PC-9 (cell line): Measurements from ENCODE around the gene CD38. TPM values are rescaled to one million over a fixed set of nuclear protein-coding genes. Genes with fewer than 3 reads are reported as not detected.

Experiments
- BruUV-seq: library from RNA; stranded (reverse); fragments of 400-500 nt; replicated peaks from 2 replicates; lab custom pipeline; 2021; lab: Mats Ljungman, UMichigan
- CTCF ChIA-PET: fragments of 300-600 bp; sonication (Branson Sonifier 250); formaldehyde crosslinking; loops from one replicate; lab custom pipeline; 2022; ENCODE audit warnings: antibody characterized with exemption; lab: Charles Lee
- POLR2A ChIA-PET: fragments of 300-600 bp; sonication (Branson Sonifier 250); formaldehyde crosslinking; loops from one replicate; lab custom pipeline; 2022; ENCODE audit warnings: antibody characterized with exemption; ENCODE audit not compliant: unreplicated experiment; lab: Charles Lee
- DNase-seq, 2 experiments: peaks; one replicate each; pipeline versions ENCODE4 v3.0.0 to v3.0.0-alpha.2; 2015 to 2022; ENCODE audit warnings: mixed read lengths in 1 of 2
- H2AFZ ChIP-seq: fragments of 200-600 bp; sonication (generic); 2 replicates; pipeline ENCODE4 v1.8.1; 2017; ENCODE audit warnings: antibody characterized with exemption
- H3F3A ChIP-seq: fragments of 200-600 bp; sonication (generic); 2 replicates; pipeline ENCODE4 v1.8.1; 2017; ENCODE audit warnings: antibody characterized with exemption, mild to moderate bottlenecking, low read depth; ENCODE audit not compliant: insufficient read depth
- H3K27ac ChIP-seq: fragments of 200-600 bp; sonication (generic); 2 replicates; pipeline ENCODE4 v1.6.1; 2016; ENCODE audit warnings: mixed run types
- H3K27me3 ChIP-seq: fragments of 200-600 bp; sonication (generic); 2 replicates; pipeline ENCODE4 v1.6.1; 2016; ENCODE audit warnings: low read depth, mixed run types; ENCODE audit not compliant: insufficient read depth
- H3K36me3 ChIP-seq: fragments of 200-600 bp; sonication (generic); 2 replicates; pipeline ENCODE4 v1.6.1; 2016; ENCODE audit warnings: low read depth, mixed run types
- H3K4me1 ChIP-seq: fragments of 200-600 bp; sonication (generic); replicated peaks from 2 replicates; pipeline ENCODE4 v1.6.1; 2016; ENCODE audit warnings: mixed run types; ENCODE audit not compliant: insufficient read depth
- H3K4me2 ChIP-seq: fragments of 200-600 bp; sonication (generic); 2 replicates; pipeline ENCODE4 v1.6.1; 2017; ENCODE audit warnings: mixed run types
- H3K4me3 ChIP-seq: fragments of 200-600 bp; sonication (generic); 2 replicates; pipeline ENCODE4 v1.6.1; 2016; ENCODE audit warnings: mixed run types
- H3K79me2 ChIP-seq: fragments of 200-600 bp; sonication (generic); 2 replicates; pipeline ENCODE4 v1.6.1; 2017; ENCODE audit warnings: low read depth, mixed run types
- H3K9me2 ChIP-seq: fragments of 200-600 bp; sonication (generic); 2 replicates; pipeline ENCODE4 v1.8.1; 2017; ENCODE audit warnings: mild to moderate bottlenecking; ENCODE audit not compliant: insufficient read depth
- H3K9me3 ChIP-seq: fragments of 200-600 bp; sonication (generic); 2 replicates; pipeline ENCODE4 v1.8.1; 2016; ENCODE audit warnings: low read depth; ENCODE audit not compliant: insufficient read depth
- H4K20me1 ChIP-seq: fragments of 200-600 bp; sonication (generic); 2 replicates; pipeline ENCODE4 v1.8.1; 2017; ENCODE audit not compliant: insufficient read depth
- EZH2 ChIP-seq: fragments of 200-600 bp; sonication (generic); IDR thresholded peaks from 2 replicates; pipeline ENCODE4 v1.8.0; 2017; ENCODE audit warnings: antibody characterized with exemption, low read depth
- intact Hi-C: fragments of 100-400 bp; cut with micrococcal nuclease; formaldehyde crosslinking; loops from one replicate; pipeline ENCODE4 v1.10.0; 2022; ENCODE audit not compliant: unreplicated experiment
- total RNA-seq: library from RNA; stranded (reverse); gene quantifications from 2 replicates; pipeline ENCODE4 v1.2.3, GENCODE V29; 2021
- TF ChIP-seq, protein P1 (sequence below): fragments of 200-600 bp; sonication (generic); conservative IDR thresholded peaks from 2 replicates; pipeline ENCODE4 v1.6.1; 2017; ENCODE audit warnings: mixed run types, antibody characterized with exemption, mild to moderate bottlenecking, moderate library complexity

Gene CD38
- total RNA-seq, 1 experiment from 2014 or later = 0.90 TPM

- intact Hi-C loops = loop anchor here (1.0 to 5.0 kb wide), 7 partner anchors 24 to 403 kb away; partner anchors contain the start of gene FGFBP1
- Histone ChIP-seq H3K27me3 (no peaks in the 10 kb centered on the region), H3K27ac (no peak overlapping the region), H3K4me3 (no peak overlapping the region), H3K9me3 (no peaks in the 10 kb centered on the region), H3K4me2 (no peak overlapping the region), H4K20me1 (no peaks in the 10 kb centered on the region), H3K9me2 (no peaks in the 10 kb centered on the region), H3K4me1 (no peaks in the 10 kb centered on the region), H3F3A (no peaks in the 10 kb centered on the region), H3K36me3 (no peaks in the 10 kb centered on the region), H3K79me2 (no peaks in the 10 kb centered on the region), H2AFZ (no peak overlapping the region)
- no peak for DNase-seq
- BruUV-seq = no TSS peak
- POLR2A ChIA-PET = no interaction called here
- CTCF ChIA-PET = interaction anchor here (1.1 to 2.6 kb wide), 5 partner anchors 24 to 120 kb away, joined by 3 to 30 read pairs (median 12); no protein-coding TSS in a partner anchor
- no peak for TF ChIP-seq EZH2
- TF ChIP-seq, protein P1, sequence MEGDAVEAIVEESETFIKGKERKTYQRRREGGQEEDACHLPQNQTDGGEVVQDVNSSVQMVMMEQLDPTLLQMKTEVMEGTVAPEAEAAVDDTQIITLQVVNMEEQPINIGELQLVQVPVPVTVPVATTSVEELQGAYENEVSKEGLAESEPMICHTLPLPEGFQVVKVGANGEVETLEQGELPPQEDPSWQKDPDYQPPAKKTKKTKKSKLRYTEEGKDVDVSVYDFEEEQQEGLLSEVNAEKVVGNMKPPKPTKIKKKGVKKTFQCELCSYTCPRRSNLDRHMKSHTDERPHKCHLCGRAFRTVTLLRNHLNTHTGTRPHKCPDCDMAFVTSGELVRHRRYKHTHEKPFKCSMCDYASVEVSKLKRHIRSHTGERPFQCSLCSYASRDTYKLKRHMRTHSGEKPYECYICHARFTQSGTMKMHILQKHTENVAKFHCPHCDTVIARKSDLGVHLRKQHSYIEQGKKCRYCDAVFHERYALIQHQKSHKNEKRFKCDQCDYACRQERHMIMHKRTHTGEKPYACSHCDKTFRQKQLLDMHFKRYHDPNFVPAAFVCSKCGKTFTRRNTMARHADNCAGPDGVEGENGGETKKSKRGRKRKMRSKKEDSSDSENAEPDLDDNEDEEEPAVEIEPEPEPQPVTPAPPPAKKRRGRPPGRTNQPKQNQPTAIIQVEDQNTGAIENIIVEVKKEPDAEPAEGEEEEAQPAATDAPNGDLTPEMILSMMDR = no peak
Measured at GRCh38 chr4:15881820-15882219, 103.7 kb downstream of the CD38 start.

GRCh38 chr4:15882675-15883086 lies 104.6 kb downstream of the CD38 start:
- Histone ChIP-seq H3K4me3 (no peak overlapping the region), H3K27ac (0 out of 2 replicates have a peak overlapping the region, but pooled peaks have one; percentile 7), H3K4me1 (no peaks in the 10 kb centered on the region), H3K79me2 (no peaks in the 10 kb centered on the region), H2AFZ (no peak overlapping the region), H3K9me2 (no peaks in the 10 kb centered on the region), H3K9me3 (no peaks in the 10 kb centered on the region), H4K20me1 (no peaks in the 10 kb centered on the region), H3F3A (no peaks in the 10 kb centered on the region), H3K4me2 (no peak overlapping the region), H3K27me3 (no peaks in the 10 kb centered on the region), H3K36me3 (no peaks in the 10 kb centered on the region)
- intact Hi-C loops = loop anchor here (1.0 to 5.0 kb wide), 7 partner anchors 24 to 403 kb away; partner anchors contain the start of gene FGFBP1
- POLR2A ChIA-PET = interaction anchor here (0.6 kb wide), 1 partner anchor 345 kb away, joined by 3 read pairs; no protein-coding TSS in a partner anchor
- no peak for TF ChIP-seq EZH2
- TF ChIP-seq, protein P1 = peak; percentile 93
- BruUV-seq = no TSS peak
- DNase-seq = peak; percentile 51 to 82
- CTCF ChIA-PET = interaction anchor here (1.1 to 2.6 kb wide), 6 partner anchors 23 to 404 kb away, joined by 3 to 30 read pairs (median 8); no protein-coding TSS in a partner anchor

DNA sequence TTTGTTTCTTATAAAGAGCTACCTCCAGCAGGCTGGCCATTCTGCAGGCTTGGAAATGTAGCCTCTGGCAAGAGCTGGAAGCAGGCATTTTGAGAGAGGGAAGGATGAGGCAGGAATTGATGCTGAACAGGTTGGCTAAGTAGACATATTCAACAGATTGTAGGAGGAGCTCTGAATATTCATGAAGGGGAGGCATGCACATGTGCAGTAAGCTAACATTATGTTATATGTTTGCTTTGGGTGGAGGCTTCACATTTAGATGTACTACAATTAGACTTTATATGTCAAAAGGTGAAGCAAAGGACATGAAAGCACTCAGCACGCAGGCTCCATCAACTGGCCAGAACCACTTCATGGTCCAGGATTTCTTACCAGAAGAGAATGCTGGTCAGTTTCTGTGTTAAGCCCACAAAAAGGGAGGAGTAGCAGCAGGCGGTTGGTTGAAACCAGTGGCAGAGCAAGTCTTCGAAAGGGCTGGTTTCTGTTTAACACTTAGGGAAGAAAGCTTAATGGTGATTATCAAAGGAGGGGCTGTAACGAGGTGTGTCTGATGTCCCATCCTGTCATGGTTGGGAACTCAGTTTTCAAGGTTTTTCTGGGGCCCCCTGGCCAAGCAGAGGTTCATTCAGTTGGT lies 105.6 kb downstream of the CD38 start:
- H3K36me3 ChIP-seq = no peaks in the 10 kb centered on the region
- H3K27me3 ChIP-seq = no peaks in the 10 kb centered on the region
- POLR2A ChIA-PET = interaction anchor here (0.7 kb wide), 1 partner anchor 161 kb away, joined by 6 read pairs; no protein-coding TSS in a partner anchor
- no peaks in the 10 kb centered on the region for H3K4me1 ChIP-seq
- no peak overlapping the region for H2AFZ ChIP-seq
- no peak overlapping the region for H3K4me3 ChIP-seq
- no peaks in the 10 kb centered on the region for H3K79me2 ChIP-seq
- H3K9me3 ChIP-seq = no peaks in the 10 kb centered on the region
- intact Hi-C loops = loop anchor here (5.0 kb wide), 2 partner anchors 54 to 151 kb away; partner anchors contain the start of gene FGFBP1
- TF ChIP-seq EZH2 = no peak
- TF ChIP-seq, protein P1 = no peak
- BruUV-seq = no TSS peak
- H4K20me1 ChIP-seq = no peaks in the 10 kb centered on the region
- H3K4me2 ChIP-seq = no peak overlapping the region
- no peak overlapping the region for H3K27ac ChIP-seq
- CTCF ChIA-PET = interaction anchor here (2.2 to 2.6 kb wide), 2 partner anchors 72 to 78 kb away, joined by 16 to 30 read pairs; no protein-coding TSS in a partner anchor
- H3F3A ChIP-seq = no peaks in the 10 kb centered on the region
- no peak for DNase-seq
- H3K9me2 ChIP-seq = no peaks in the 10 kb centered on the region
